Stimulated activated CD4-positive, alpha-beta T cell treated with anti-CD3 and anti-CD28 coated beads, TNF-alpha, amount 100 ng/mL, for 24 hours (primary cell): ENCODE data around the gene ZNF43.
"Not testable (repeated sequence)": the region's sequence is repeated elsewhere in the genome, so short reads cannot be mapped to it uniquely, and the experiment has no call there.

Experiments used
- DNase-seq, 3 experiments: peaks; one replicate each; pipeline ENCODE4 v3.0.0-alpha.2; 2020; ENCODE audit warnings: low read depth in 3 of 3

Gene ZNF43

DNA sequence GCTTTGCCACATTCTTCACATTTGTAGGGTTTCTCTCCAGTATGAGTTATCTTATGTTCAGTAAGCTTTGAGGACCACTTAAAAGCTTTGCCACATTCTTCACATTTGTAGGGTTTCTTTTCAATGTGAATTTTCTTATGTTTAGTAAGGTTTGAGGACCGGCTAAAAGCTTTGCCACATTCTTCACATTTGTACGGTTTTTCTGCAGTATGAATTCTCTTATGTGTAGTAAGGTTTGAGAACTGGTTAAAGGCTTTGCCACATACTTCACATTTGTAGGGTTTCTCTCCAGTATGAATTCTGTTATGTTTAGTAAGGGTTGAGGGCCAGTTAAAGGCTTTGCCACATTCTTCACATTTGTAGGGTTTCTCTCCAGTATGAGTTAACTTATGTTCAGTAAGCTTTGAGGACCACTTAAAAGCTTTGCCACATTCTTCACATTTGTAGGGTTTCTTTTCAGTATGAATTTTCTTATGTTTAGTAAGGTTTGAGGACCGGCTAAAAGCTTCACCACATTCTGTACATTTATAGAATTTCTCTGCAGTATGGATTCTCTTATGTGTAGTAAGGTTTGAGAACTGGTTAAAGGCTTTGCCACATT, 27.5 kb downstream of the ZNF43 start:
- not testable (repeated sequence) for DNase-seq

DNA sequence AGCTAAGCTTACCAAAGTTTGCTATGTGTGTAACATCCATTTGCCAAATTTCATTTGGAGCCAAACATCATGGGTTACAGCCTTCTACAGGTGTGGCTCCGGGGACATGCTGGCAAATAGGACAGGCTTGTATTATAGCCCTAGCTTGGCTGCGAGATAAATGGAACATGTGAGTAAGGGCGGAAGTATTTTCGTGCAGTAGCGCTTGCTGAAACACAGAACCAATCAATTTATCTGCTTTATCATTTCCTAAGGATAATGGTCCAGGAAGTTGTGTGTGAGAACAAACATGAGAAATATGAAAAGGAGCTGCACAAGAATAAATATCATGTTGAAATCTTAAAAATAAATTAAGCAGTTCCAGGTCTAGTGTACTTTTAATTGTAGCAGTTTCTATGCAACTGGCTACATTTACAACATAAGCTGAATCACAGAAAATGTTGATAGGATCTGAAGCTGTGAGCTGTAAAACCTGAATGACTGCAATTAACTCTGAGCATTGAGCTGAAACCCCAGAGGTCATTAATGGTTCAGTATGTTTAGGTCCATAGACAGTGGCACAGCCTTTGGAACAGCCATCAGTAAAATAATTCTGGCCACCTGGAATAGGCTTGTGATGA, 46.4 kb downstream of the ZNF43 start:
- no peak for DNase-seq

GRCh38 chr19:21786936-21787335, 49.0 kb downstream of the ZNF43 start:
- no peak for DNase-seq

- not testable (repeated sequence) for DNase-seq
These were observed 60.2 kb downstream of the ZNF43 start for GRCh38 chr19:21775792-21776191.

- peak; percentile 76 to 87 (median 82) for DNase-seq
These were observed 68.7 kb downstream of the ZNF43 start, which contains the start of gene ZNF100 for GRCh38 chr19:21767065-21767800. Gene ZNF100 (minus strand): TSS chr19:21767579. CDS start chr19:21767429, 150 bp downstream.

GRCh38 chr19:21766705-21767064, 69.3 kb downstream of the ZNF43 start:
- peak in 1 of 3 experiments; percentile 1 for DNase-seq

GRCh38 chr19:21765151-21765550, 70.8 kb downstream of the ZNF43 start:
- peak in 2 of 3 experiments; percentile 1 for DNase-seq

DNA sequence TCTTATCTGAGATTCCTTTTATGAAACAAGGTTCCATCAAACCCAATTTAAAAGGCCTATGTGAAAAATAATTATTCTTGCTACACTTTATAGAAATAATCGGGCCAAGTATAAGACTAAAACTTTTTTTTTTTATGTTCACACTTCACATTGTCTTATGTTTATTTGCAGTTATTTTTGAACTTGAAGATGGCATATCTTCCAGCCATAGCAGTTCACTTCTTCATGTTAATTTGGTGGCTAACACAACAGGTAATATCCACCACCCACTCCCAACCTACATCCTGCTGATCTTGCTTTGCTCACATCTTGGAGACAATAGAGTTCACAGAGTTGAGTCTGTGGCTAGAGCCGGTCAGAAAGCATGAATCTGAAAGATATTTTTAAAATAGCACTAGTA, 74.4 kb downstream of the ZNF43 start:
- DNase-seq, result not testable (repeated sequence)

DNA sequence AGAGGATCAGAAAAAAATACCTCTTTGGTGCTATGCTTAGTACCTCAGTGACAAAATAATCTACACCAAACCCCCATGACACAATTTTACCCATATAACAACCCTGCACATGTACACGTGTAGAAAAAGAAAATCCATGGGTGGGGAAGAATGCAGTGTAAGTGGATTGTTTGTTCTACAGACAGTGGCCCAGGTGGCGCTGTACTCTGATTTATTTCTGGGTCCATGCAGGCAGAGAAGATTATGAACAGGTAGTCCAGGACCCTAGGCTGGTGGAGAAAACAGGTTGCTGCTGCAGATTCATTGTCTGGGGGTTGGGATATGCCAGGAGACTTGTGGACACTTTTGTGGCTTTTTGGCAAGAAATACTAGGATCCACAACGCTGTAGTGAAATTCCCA, 77.7 kb downstream of the ZNF43 start:
- DNase-seq, result no peak

DNA sequence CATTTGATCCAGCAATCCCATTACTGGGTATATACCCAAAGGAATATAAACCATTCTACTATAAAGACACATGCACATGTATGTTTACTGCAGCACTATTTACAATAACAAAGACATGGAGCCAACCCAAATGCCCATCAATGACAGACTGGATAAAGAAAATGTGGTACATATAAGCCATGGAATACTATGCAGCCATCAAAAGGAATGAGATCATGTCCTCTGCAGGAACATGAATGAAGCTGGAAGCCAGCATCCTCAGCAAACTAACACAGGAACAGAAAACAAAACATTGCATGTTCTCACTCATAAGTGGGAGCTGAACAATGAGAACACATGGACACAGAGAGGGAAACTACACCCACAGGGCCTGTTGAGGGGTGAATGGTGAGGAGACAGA, 80.4 kb downstream of the ZNF43 start:
- DNase-seq, result not testable (repeated sequence)
